Daoy (cell line): Measurements from ENCODE around the gene GGCX. TPM values are rescaled to one million over a fixed set of nuclear protein-coding genes. Genes with fewer than 3 reads are reported as not detected.
"Not testable (repeated sequence)": the region's sequence is repeated elsewhere in the genome, so short reads cannot be mapped to it uniquely, and the experiment has no call there.

Source experiments
- DNase-seq: peaks from one replicate; pipeline ENCODE4 v3.0.0-alpha.2; 2015; ENCODE audit warnings: low read depth
- total RNA-seq: library from RNA; depleted of rRNA; stranded (reverse); fragments of >200 nt; shearing (Covaris generic); gene quantifications from 2 replicates; pipeline ENCODE4 v1.2.3, GENCODE V29; 2014

GGCX gene
- total RNA-seq, 1 experiment from 2014 or later: 60.0 TPM

GRCh38 chr2:85594715-85595300, 33.5 kb upstream of the GGCX start:
- DNase-seq: no peak

- no peak for DNase-seq
Measured at GRCh38 chr2:85593023-85593422, 31.7 kb upstream of the GGCX start.

GRCh38 chr2:85592299-85592698, 31.0 kb upstream of the GGCX start:
- not testable (repeated sequence) for DNase-seq

- DNase-seq: no peak
Measured at GRCh38 chr2:85591563-85591962, 30.3 kb upstream of the GGCX start.

GRCh38 chr2:85590950-85591349, 29.7 kb upstream of the GGCX start:
- DNase-seq: no peak

- peak; percentile 56 for DNase-seq
Measured at GRCh38 chr2:85589982-85590791, 28.9 kb upstream of the GGCX start.

- DNase-seq: no peak
Measured at GRCh38 chr2:85589181-85589580, 27.9 kb upstream of the GGCX start.

- DNase-seq: no peak
Measured at GRCh38 chr2:85588645-85589044, 27.4 kb upstream of the GGCX start.

GRCh38 chr2:85588236-85588635, 26.9 kb upstream of the GGCX start:
- no peak for DNase-seq

- DNase-seq: peak; percentile 54
Measured at GRCh38 chr2:85585781-85586105, 24.4 kb upstream of the GGCX start.

GRCh38 chr2:85584857-85585780, 23.8 kb upstream of the GGCX start:
- peak; percentile 79 for DNase-seq

GRCh38 chr2:85584354-85584856, 23.1 kb upstream of the GGCX start, which contains the start of gene VAMP5:
Gene VAMP5 (plus strand): TSS chr2:85584431. CDS start chr2:85584491, 60 bp downstream.
- DNase-seq: no peak

- no peak for DNase-seq
Measured at GRCh38 chr2:85583667-85584353, 22.5 kb upstream of the GGCX start.

GRCh38 chr2:85582492-85582891, 21.2 kb upstream of the GGCX start:
- no peak for DNase-seq

GRCh38 chr2:85580206-85580605, 18.9 kb upstream of the GGCX start:
- DNase-seq: no peak

- DNase-seq: no peak
Measured at GRCh38 chr2:85579266-85579935, 18.1 kb upstream of the GGCX start.

- no peak for DNase-seq
Measured at GRCh38 chr2:85578243-85579180, 17.2 kb upstream of the GGCX start.

- peak; percentile 31 for DNase-seq
Measured at GRCh38 chr2:85577386-85578242, 16.3 kb upstream of the GGCX start, which contains the start of gene VAMP8. Gene VAMP8 (plus strand): TSS chr2:85577586. CDS start chr2:85577647, 61 bp downstream.

- DNase-seq: no peak
Measured at GRCh38 chr2:85577063-85577385, 15.7 kb upstream of the GGCX start.
